HEK293T (cell line): ENCODE results near the gene IGSF3.
"Not testable (repeated sequence)": the region's sequence is repeated elsewhere in the genome, so short reads cannot be mapped to it uniquely, and the experiment has no call there.

Experiments
- CTCF ChIA-PET: fragments of 350-600 bp; formaldehyde crosslinking; extraction: SDS; loops from one replicate; lab custom pipeline; 2021; ENCODE audit warnings: antibody characterized with exemption, inconsistent platforms; lab: Yijun Ruan, JAX
- POLR2A ChIA-PET: fragments of 350-600 bp; formaldehyde crosslinking; extraction: SDS; loops from one replicate; lab custom pipeline; 2020; ENCODE audit warnings: antibody characterized with exemption, inconsistent platforms; lab: Yijun Ruan, JAX
- DNase-seq: peaks from one replicate; pipeline ENCODE4 v3.0.0; 2012; ENCODE audit warnings: mixed read lengths; ENCODE audit errors: extremely low spot score
- ARNT ChIP-seq: fragments of 450-650 bp; IDR thresholded peaks from 2 replicates; pipeline ENCODE4 v1.6.1; 2017; ENCODE audit warnings: mild to moderate bottlenecking
- BHLHE40 ChIP-seq: fragments of 450-650 bp; IDR thresholded peaks from 2 replicates; pipeline ENCODE4 v1.6.1; 2016; ENCODE audit warnings: mild to moderate bottlenecking, moderate library complexity, borderline replicate concordance
- CTBP1 ChIP-seq: fragments of 450-650 bp; IDR thresholded peaks from 2 replicates; pipeline ENCODE4 v1.6.1; 2016; ENCODE audit warnings: borderline replicate concordance
- ELF4 ChIP-seq: fragments of 450-650 bp; IDR thresholded peaks from 2 replicates; pipeline ENCODE4 v1.6.1; 2017; ENCODE audit warnings: antibody characterized with exemption
- FOXA1 ChIP-seq: fragments of 450-650 bp; IDR thresholded peaks from 2 replicates; pipeline ENCODE4 v1.6.1; 2016; ENCODE audit warnings: mild to moderate bottlenecking
- FOXK2 ChIP-seq: fragments of 450-650 bp; IDR thresholded peaks from 2 replicates; pipeline ENCODE4 v1.6.1; 2016; ENCODE audit warnings: mild to moderate bottlenecking
- FOXM1 ChIP-seq: fragments of 450-650 bp; IDR thresholded peaks from 2 replicates; pipeline ENCODE4 v1.6.1; 2017; ENCODE audit warnings: mild to moderate bottlenecking, borderline replicate concordance
- HDGF ChIP-seq: fragments of 450-650 bp; IDR thresholded peaks from 2 replicates; pipeline ENCODE4 v1.6.1; 2017; ENCODE audit warnings: antibody characterized with exemption, borderline replicate concordance
- L3MBTL2 ChIP-seq: fragments of 450-650 bp; conservative IDR thresholded peaks from 2 replicates; pipeline ENCODE4 v1.6.1; 2016; ENCODE audit warnings: mild to moderate bottlenecking
- LEF1 ChIP-seq: fragments of 450-650 bp; IDR thresholded peaks from 2 replicates; pipeline ENCODE4 v1.6.1; 2017; ENCODE audit warnings: mild to moderate bottlenecking, borderline replicate concordance
- NFRKB ChIP-seq: fragments of 450-650 bp; IDR thresholded peaks from 2 replicates; pipeline ENCODE4 v1.6.1; 2016; ENCODE audit warnings: mild to moderate bottlenecking, moderate library complexity
- PKNOX1 ChIP-seq: fragments of 450-650 bp; IDR thresholded peaks from 2 replicates; pipeline ENCODE4 v1.6.1; 2016
- SP1 ChIP-seq: fragments of 450-650 bp; IDR thresholded peaks from 2 replicates; pipeline ENCODE4 v1.6.1; 2017
- SUZ12 ChIP-seq: fragments of 450-650 bp; IDR thresholded peaks from 2 replicates; pipeline ENCODE4 v1.6.1; 2016; ENCODE audit warnings: mild to moderate bottlenecking
- TARDBP ChIP-seq: fragments of 450-650 bp; IDR thresholded peaks from 2 replicates; pipeline ENCODE4 v1.6.1; 2016
- ZNF384 ChIP-seq: fragments of 450-650 bp; IDR thresholded peaks from 2 replicates; pipeline ENCODE4 v1.6.1; 2016

IGSF3 gene

GRCh38 chr1:116564426-116564825, 103.1 kb downstream of the IGSF3 start:
- ChIA-PET CTCF (no interaction called here), POLR2A (no interaction called here)
- no peak for TF ChIP-seq NFRKB
- TF ChIP-seq ZNF384: no peak
- TF ChIP-seq SP1: no peak
- TF ChIP-seq ARNT: no peak
- DNase-seq: no peak

GRCh38 chr1:116562465-116562864, 105.1 kb downstream of the IGSF3 start:
- CTCF ChIA-PET, POLR2A ChIA-PET, DNase-seq: not testable (repeated sequence)

GRCh38 chr1:116561563-116561962, 106.0 kb downstream of the IGSF3 start:
- ChIA-PET POLR2A (no interaction called here), CTCF (no interaction called here)
- no peak for DNase-seq
- no peak for TF ChIP-seq ELF4

- CTCF ChIA-PET: no interaction called here
- TF ChIP-seq SP1 (no peak), L3MBTL2 (no peak), ARNT (no peak), ZNF384 (no peak), FOXM1 (no peak), CTBP1 (no peak), TARDBP (no peak), PKNOX1 (no peak), FOXA1 (no peak), LEF1 (no peak), NFRKB (no peak), SUZ12 (no peak), HDGF (no peak), BHLHE40 (no peak), FOXK2 (no peak), ELF4 (no peak)
- no peak for DNase-seq
- POLR2A ChIA-PET: no interaction called here
Observed at GRCh38 chr1:116560704-116561490, 106.6 kb downstream of the IGSF3 start.

- TF ChIP-seq ELF4 (no peak), FOXK2 (no peak), ARNT (no peak), SUZ12 (no peak), PKNOX1 (no peak), FOXA1 (no peak), L3MBTL2 (no peak), LEF1 (no peak), ZNF384 (no peak), BHLHE40 (no peak), TARDBP (no peak), SP1 (no peak), CTBP1 (no peak), FOXM1 (no peak), HDGF (no peak), NFRKB (no peak)
- ChIA-PET POLR2A (no interaction called here), CTCF (no interaction called here)
- DNase-seq: no peak
Observed at GRCh38 chr1:116559304-116559761, 108.2 kb downstream of the IGSF3 start.

- no peak for DNase-seq
- ChIA-PET POLR2A (interaction anchor here (1.2 kb wide), 1 partner anchor 10 kb away, joined by 4 read pairs; no protein-coding TSS in a partner anchor), CTCF (no interaction called here)
- TF ChIP-seq BHLHE40 (no peak), FOXM1 (no peak), FOXA1 (no peak), NFRKB (no peak), ARNT (no peak)
Observed at GRCh38 chr1:116558571-116558970, 109.0 kb downstream of the IGSF3 start.

GRCh38 chr1:116558140-116558549, 109.4 kb downstream of the IGSF3 start:
- CTCF ChIA-PET: no interaction called here
- TF ChIP-seq BHLHE40 (no peak), SP1 (no peak), SUZ12 (no peak), LEF1 (no peak), ZNF384 (no peak), FOXM1 (no peak), FOXA1 (no peak), TARDBP (no peak), PKNOX1 (no peak), FOXK2 (no peak), HDGF (no peak), L3MBTL2 (no peak), ARNT (no peak), CTBP1 (no peak), ELF4 (no peak), NFRKB (no peak)
- POLR2A ChIA-PET: interaction anchor here (1.2 kb wide), 1 partner anchor 11 kb away, joined by 4 read pairs; no protein-coding TSS in a partner anchor
- no peak for DNase-seq
